Suprapubic skin (tissue), 4 donors: ENCODE results near the gene ZSCAN5C.
"Not testable (repeated sequence)": the region's sequence is repeated elsewhere in the genome, so short reads cannot be mapped to it uniquely, and the experiment has no call there.

Experiments
- CTCF ChIP-seq, 2 donors: fragments of 200-600 bp in 1 of 2; fragments of 450-650 bp in 1 of 2; sonication (generic) in 1 of 2; IDR thresholded peaks; one replicate each; pipeline ENCODE4 v1.5.1; 2016 to 2019; ENCODE audit warnings: antibody characterized with exemption in 2 of 2, mild to moderate bottlenecking in 1 of 2, moderate library complexity in 1 of 2
- EP300 ChIP-seq: sonication (generic); formaldehyde crosslinking; IDR thresholded peaks from one replicate; pipeline ENCODE4 v1.6.1; 2017; ENCODE audit warnings: antibody characterized with exemption
- POLR2A ChIP-seq, 2 donors: fragments of 450-650 bp; IDR thresholded peaks; one replicate each; pipeline ENCODE4 v1.6.1; 2017; ENCODE audit warnings: antibody characterized with exemption in 2 of 2, mild to moderate bottlenecking in 2 of 2, moderate library complexity in 2 of 2
- POLR2AphosphoS5 ChIP-seq, 3 donors: sonication (generic); formaldehyde crosslinking; IDR thresholded peaks; one replicate each; pipeline ENCODE4 v1.6.1; 2017; ENCODE audit warnings: antibody characterized with exemption in 3 of 3

GRCh38 chr19:56248736-56249338 is 46.8 kb downstream of the ZSCAN5C start:
- not testable (repeated sequence) for TF ChIP-seq CTCF (IDR thresholded peaks at IDR 0.05); POLR2AphosphoS5 (IDR thresholded peaks at IDR 0.05); EP300; POLR2A (IDR thresholded peaks at IDR 0.05)
